Ectodermal cell (in vitro differentiated cells): Measurements from ENCODE around the gene EEF1AKMT2.

ENCODE experiments used
- H3K27ac ChIP-seq: 2 replicates; pipeline ENCODE4 v1.7.0; 2013; ENCODE audit warnings: mild to moderate bottlenecking, low read depth, low read length; ENCODE audit not compliant: insufficient read depth, poor library complexity, severe bottlenecking
- H3K27me3 ChIP-seq: 2 replicates; pipeline ENCODE4 v1.7.0; 2013; ENCODE audit warnings: mild to moderate bottlenecking, low read length; ENCODE audit not compliant: insufficient read depth, control insufficient read depth, poor library complexity, severe bottlenecking
- H3K36me3 ChIP-seq: one replicate; pipeline ENCODE4 v1.7.0; 2013; ENCODE audit warnings: low read length; ENCODE audit not compliant: control insufficient read depth, insufficient read depth
- H3K4me1 ChIP-seq: one replicate; pipeline ENCODE4 v1.7.0; 2013; ENCODE audit warnings: low read length; ENCODE audit not compliant: control insufficient read depth, insufficient read depth
- H3K4me3 ChIP-seq: 2 replicates; pipeline ENCODE4 v1.7.0; 2013; ENCODE audit warnings: low read depth, low read length, control low read depth; ENCODE audit not compliant: insufficient read depth
- H3K9me3 ChIP-seq: 2 replicates; pipeline ENCODE4 v1.7.0; 2013; ENCODE audit warnings: mild to moderate bottlenecking, low read length, moderate library complexity; ENCODE audit not compliant: control insufficient read depth
- WGBS, 2 experiments: methylation state at CpG; one replicate each; pipeline ENCODE4 v1.1.7; 2013; ENCODE audit warnings: missing lambda C conversion rate in 2 of 2; 5-methylcytosine and 5-hydroxymethylcytosine counted together

The EEF1AKMT2 gene

DNA sequence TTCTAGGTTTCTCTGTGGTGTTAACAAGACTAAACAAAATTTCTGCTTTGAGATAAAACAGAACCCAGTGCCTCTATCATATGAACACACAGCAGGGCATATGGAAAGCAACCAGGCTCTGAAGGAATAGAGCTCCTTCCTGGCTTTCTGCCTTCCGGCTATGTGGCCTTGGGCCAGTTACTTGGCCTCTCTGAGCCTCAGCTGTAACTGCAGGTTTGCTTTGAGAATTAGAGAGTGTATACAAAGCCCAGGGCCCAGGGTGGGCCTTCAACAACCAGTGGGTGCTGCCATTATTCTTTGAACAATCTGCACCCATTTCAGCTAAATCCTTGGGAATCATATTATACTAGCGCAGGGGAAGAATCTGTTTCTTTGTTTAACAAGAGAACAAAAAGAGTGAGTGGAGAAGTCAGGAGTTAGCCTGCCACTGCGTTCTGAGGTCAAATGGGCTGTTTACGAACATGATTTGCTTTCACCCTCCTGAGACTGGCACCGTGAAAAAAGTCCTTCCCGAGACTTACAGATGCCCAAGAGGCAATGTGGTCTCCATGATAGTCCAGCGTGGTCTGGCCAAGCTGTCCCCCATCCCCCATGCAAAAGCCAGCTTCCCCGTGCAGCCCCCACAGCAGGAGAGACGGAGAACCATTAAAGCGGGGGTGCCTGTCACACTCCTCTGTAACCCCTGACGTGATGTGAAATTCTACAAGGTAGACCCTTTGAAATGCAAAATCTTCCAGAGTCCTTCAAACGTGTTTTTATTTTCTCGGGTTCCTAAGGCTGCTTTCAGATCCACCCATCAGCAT, 52.4 kb downstream of the EEF1AKMT2 start:
- Histone ChIP-seq H3K27ac (no peak overlapping the region), H3K36me3 (no peaks in the 10 kb centered on the region), H3K4me3 (no peak overlapping the region), H3K9me3 (no peaks in the 10 kb centered on the region), H3K27me3 (peaks cover 12% of the 10 kb centered on the region), H3K4me1 (peaks cover 43% of the 10 kb centered on the region)
- WGBS, 2 experiments: 21 to 22% methylated on average over 13 of the region's 13 CpGs

DNA sequence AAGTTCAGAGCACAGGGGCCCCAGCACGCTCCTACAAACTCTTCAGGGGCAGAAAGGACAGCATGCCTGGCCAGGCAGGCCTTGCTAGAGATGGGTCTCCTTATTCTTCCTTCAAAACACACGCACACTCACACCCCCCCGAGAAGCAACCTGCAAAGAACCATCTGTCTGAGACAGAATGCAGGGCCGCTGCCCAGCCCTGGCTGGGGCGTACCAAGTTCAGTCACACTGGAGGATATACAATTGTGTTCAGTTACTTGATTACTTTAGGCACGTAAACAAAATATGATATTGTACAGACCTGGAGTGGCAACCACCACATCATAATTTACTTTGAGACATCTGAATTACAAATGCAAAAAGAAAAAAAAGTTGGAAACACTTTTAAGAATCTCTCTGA, 53.2 kb downstream of the EEF1AKMT2 start:
- Histone ChIP-seq H3K9me3 (no peaks in the 10 kb centered on the region), H3K4me3 (no peak overlapping the region), H3K36me3 (no peaks in the 10 kb centered on the region), H3K27ac (no peak overlapping the region), H3K4me1 (peaks cover 43% of the 10 kb centered on the region), H3K27me3 (peaks cover 12% of the 10 kb centered on the region)
- 94 to 96% methylated on average over 5 to 6 of the region's 6 CpGs for WGBS, 2 experiments

DNA sequence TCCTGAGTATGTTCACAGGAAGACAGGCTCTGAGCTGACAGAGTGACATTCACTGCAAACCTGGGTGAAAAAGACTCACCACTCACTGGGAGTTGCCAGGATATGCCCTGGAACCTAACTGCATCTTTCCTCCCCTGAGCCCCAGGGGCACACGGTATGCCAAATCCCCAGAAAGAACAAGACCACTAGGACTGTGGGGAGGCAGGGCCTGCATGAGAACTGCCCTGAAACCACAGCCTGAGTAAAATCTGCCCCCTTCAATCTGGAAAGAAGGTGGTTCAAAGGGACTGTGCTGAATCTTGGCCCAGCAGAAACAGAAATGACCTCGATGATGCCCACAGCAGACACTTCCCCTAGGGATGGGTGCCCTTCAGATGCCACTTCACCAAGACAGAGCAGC, 54.0 kb downstream of the EEF1AKMT2 start:
- H3K27me3 ChIP-seq: peaks cover 12% of the 10 kb centered on the region
- peaks cover 42% of the 10 kb centered on the region for H3K4me1 ChIP-seq
- no peak overlapping the region for H3K4me3 ChIP-seq
- H3K36me3 ChIP-seq: no peaks in the 10 kb centered on the region
- no peak overlapping the region for H3K27ac ChIP-seq
- WGBS, 2 experiments: 80 to 84% methylated on average over 2 of the region's 2 CpGs
- no peaks in the 10 kb centered on the region for H3K9me3 ChIP-seq

DNA sequence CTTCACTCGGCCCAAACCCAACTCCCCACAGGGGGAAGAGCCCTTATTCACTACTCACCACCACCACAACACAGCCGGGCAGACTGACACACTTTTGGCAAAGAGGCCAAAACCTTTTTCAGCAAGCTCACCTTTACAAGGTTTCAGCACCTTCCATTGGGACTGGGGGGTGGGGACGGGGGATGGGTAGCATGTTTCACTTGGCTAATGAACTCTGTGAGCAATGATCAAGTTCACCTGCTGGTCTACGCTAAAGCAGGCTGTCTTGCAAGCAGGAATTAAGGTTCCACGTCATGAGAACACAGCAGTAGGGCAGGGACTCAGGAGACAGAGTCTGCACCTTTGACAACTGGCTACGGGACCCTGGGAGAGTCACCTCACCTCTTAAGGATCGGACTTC, 54.5 kb downstream of the EEF1AKMT2 start:
- Histone ChIP-seq H3K27me3 (peaks cover 7% of the 10 kb centered on the region), H3K27ac (no peak overlapping the region), H3K9me3 (no peaks in the 10 kb centered on the region), H3K4me3 (no peak overlapping the region), H3K4me1 (peaks cover 37% of the 10 kb centered on the region), H3K36me3 (no peaks in the 10 kb centered on the region)
- WGBS, 2 experiments: 80 to 83% methylated on average over 7 of the region's 7 CpGs

DNA sequence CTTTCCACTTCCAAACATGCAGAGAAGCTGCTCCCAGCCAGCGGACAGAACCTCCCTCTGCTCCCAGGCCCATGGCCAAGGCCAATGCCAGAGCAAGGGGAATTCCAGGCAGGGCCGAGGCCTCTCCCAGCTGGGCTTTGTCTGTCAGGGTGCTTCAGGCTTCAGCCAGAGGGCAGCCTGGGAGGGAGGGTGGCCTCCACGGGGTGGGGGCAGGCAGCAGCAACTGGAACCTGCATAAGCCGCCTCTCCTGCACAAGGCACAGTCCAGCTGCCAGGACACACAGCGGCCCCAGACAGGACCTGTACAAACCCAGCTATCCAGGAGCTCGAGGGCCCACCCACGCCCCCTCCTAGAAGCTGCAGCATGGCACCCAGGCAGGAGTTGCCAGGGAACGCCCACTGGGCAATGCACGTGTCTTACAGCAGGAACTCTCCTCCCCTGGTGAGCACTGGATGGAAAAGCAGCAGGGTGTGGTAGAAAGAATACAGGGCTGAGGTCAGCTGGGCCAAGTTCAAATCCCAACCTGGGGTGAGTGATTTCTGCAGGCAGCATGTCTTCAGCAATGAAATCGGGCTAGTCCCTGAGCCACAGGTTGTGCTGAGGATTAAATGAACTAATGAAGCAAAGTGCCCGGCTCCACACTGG, 55.1 kb downstream of the EEF1AKMT2 start:
- Histone ChIP-seq H3K4me3 (no peak overlapping the region), H3K4me1 (peaks cover 31% of the 10 kb centered on the region), H3K36me3 (no peaks in the 10 kb centered on the region), H3K9me3 (no peaks in the 10 kb centered on the region), H3K27me3 (peaks cover under 1% of the 10 kb centered on the region), H3K27ac (no peak overlapping the region)
- WGBS, 2 experiments: 84% methylated on average over 11 of the region's 11 CpGs

DNA sequence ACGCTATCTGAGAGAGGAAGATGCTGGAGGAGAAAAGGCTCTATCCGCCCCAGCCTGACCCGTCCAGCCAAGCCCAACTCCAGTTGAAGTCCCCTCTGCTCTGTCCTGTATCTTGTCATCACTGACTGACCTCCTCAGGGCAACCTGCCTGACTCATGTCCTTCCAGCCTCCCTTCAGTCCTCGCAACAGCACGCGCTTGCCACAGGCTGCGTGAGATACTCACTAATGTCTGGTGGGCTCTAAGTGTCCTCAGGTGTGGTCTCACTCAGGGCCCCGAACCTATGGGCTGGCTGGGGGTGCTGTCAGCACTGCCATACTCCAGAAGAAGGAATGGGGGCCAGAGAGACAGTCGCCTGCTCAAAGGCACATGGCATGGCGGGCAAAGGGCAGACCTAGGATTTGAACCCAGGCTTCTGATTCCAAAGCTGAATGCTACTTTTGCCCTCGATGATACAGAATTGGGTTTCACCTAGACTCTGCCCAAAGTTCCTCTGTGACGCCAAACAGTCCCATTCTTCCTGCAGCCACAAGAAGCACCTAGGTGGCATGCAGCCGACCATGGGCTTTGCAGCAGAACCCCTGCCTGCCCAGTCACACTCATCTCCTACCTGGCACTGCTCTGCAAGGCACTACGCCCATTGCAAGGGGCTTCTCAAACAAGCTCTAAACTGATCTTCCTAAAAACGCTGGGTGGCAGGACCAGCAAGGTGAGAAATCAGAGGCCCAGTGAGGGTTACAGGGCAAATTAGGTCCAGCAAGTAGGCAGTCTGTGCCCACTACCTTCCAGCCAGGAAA, 56.0 kb downstream of the EEF1AKMT2 start:
- Histone ChIP-seq H3K9me3 (no peaks in the 10 kb centered on the region), H3K4me1 (peaks cover 23% of the 10 kb centered on the region), H3K27me3 (no peaks in the 10 kb centered on the region), H3K27ac (no peak overlapping the region), H3K4me3 (no peak overlapping the region), H3K36me3 (no peaks in the 10 kb centered on the region)
- WGBS, 2 experiments: 95% methylated on average over 15 of the region's 15 CpGs

DNA sequence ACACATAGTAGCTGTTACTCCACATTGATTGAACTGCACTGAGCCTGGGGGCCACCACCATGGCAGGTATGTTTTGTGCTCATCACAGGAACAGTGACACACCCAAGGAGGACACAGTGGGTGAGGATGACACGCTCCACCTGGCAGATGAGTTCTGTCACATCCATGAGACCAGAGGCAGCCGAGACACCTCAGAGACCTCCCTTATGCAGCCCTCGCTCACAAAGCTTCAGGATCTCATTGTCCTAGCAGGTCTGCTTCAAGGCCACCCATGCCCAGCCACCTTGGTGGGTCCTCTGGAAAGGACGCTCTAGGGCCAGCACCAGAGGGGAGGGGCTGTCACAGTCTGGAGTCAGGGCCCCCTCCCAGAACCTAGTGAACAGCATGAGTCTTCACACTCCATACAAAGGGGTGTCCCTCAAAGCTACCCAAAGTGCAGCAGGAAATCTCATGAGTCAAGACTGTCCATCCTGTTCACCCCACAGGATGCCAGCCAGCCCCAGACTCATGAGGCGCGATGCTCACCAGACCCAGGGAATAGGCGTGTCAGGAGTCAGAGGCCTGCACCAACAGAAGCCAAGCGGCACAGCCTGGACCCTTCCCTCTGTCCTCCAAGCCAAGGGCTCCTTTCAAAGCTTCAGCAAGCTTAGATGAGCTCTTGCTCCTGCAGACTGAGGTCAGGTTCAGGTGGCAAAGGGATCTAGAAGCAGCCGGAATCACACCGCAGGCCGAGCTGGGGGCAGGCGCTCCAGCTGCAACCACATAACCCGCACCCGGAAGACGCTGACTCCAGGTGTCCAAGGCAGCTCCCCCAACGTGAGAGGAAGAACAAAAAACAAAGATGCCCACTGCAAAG, 57.1 kb downstream of the EEF1AKMT2 start:
- Histone ChIP-seq H3K36me3 (no peaks in the 10 kb centered on the region), H3K4me3 (no peak overlapping the region), H3K4me1 (peaks cover 12% of the 10 kb centered on the region), H3K9me3 (no peaks in the 10 kb centered on the region), H3K27ac (no peak overlapping the region), H3K27me3 (no peaks in the 10 kb centered on the region)
- WGBS, 2 experiments: 94 to 96% methylated on average over 16 of the region's 16 CpGs

DNA sequence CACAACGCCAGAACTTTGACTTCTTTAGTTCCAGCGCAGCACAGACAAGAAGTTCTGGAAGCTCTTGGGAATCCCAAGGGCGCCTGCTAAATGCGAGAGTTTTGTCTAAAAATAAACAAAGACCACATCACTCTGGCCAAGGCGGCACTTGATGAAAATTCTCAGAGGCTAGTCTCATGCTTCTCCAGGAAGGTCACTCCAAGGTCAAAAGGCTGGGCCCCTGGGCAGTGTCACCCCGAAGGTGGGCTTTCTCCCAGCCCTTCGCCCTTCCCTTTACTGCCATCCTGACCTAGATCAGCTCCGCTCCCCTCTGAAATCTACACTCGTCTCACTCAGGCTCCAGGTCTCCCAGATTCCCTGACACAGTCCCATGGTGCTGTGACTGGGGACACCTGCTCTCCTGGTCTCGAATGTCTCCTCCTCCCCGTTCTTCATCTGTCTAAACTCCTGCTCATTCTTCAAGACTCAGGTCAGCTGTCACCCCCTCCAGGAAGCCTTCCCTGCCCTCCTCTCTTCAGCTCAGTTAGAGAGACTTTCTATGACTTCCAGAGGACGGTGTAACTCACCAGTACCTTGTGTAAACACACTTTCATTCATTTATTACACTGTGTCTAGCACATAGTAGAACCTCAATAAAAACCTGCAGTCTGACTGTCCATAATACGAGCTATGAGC, 58.0 kb downstream of the EEF1AKMT2 start:
- H3K4me3 ChIP-seq: no peak overlapping the region
- H3K27me3 ChIP-seq: no peaks in the 10 kb centered on the region
- WGBS, 2 experiments: 92 to 93% methylated on average over 13 of the region's 13 CpGs
- H3K9me3 ChIP-seq: no peaks in the 10 kb centered on the region
- H3K36me3 ChIP-seq: no peaks in the 10 kb centered on the region
- H3K4me1 ChIP-seq: peaks cover 4% of the 10 kb centered on the region
- H3K27ac ChIP-seq: no peak overlapping the region

DNA sequence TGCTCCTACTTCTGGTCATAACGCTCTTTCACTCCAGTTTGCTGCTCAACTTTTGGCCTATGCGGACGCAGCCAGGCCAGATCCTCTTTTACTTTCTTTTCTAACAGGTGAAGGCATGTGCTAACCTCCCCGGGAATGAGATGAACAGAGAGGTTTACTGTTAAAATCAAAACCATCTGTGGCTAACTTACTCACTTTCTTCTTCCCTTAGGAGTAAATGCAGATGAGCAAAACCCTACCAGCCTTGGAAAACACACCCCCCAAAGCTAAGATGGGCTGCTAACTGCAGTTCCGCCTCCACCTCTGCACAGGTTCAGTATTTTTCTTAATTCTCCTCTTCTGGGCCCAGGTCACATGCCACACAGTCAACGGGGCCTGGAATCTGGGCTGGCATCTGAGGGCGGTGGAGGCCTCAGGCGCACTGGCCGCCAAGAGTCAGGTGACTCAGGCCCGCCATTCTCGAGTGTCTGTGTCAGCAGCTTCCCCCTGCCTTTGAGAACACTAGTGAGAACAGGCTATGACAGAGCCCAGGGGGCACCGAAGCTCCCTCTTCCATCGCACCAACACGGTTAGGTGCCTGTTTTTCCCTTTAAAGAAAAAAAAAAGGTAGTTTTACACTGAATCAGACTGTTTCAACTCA, 58.6 kb downstream of the EEF1AKMT2 start:
- WGBS, 2 experiments: 92% methylated on average over 14 of the region's 14 CpGs
- Histone ChIP-seq H3K4me3 (no peak overlapping the region), H3K36me3 (no peaks in the 10 kb centered on the region), H3K27ac (no peak overlapping the region), H3K27me3 (no peaks in the 10 kb centered on the region), H3K9me3 (no peaks in the 10 kb centered on the region), H3K4me1 (peaks cover 3% of the 10 kb centered on the region)
